ENCODE measurements around the gene KLKB1.
A peak's percentile ranks its signal among the peaks of the same experiment; 100 is the strongest.

KLKB1 gene

GRCh38 chr4:186191200-186192065 lies 35.9 kb upstream of the KLKB1 start, which contains the start of gene CYP4V2 (continued):
- no peak; the same call in 1 of the 2 replicates for TF ChIP-seq HIC1 (tag by site-specific recombination; IDR thresholded peaks at IDR 0.05)
- no peak for TF ChIP-seq ZNF416 (tag by site-specific recombination; IDR thresholded peaks at IDR 0.05)
- TF ChIP-seq FEZF1 (tag by site-specific recombination; IDR thresholded peaks at IDR 0.05): no peak
- TF ChIP-seq, protein P1, sequence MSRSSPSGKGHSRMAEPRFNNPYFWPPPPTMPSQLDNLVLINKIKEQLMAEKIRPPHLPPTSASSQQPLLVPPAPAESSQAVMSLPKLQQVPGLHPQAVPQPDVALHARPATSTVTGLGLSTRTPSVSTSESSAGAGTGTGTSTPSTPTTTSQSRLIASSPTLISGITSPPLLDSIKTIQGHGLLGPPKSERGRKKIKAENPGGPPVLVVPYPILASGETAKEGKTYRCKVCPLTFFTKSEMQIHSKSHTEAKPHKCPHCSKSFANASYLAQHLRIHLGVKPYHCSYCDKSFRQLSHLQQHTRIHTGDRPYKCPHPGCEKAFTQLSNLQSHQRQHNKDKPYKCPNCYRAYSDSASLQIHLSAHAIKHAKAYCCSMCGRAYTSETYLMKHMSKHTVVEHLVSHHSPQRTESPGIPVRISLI (tag by site-specific recombination; IDR thresholded peaks at IDR 0.05): no peak
- TF ChIP-seq BCL11A (tag by site-specific recombination; IDR thresholded peaks at IDR 0.05; ENCODE audit: low read depth): 0 out of 2 replicates have a peak, but pooled peaks have one; percentile 39
- TF ChIP-seq ZFP69B (tag by site-specific recombination; IDR thresholded peaks at IDR 0.05): no peak
- no peak for TF ChIP-seq OVOL3 (tag by site-specific recombination; IDR thresholded peaks at IDR 0.05)
- TF ChIP-seq ZNF175 (tag by site-specific recombination; IDR thresholded peaks at IDR 0.05): no peak
- TF ChIP-seq ZNF629 (tag by site-specific recombination; IDR thresholded peaks at IDR 0.05): peak; percentile 58
- TF ChIP-seq ZNF404 (tag by site-specific recombination; IDR thresholded peaks at IDR 0.05): no peak
- no peak for TF ChIP-seq ZNF558 (tag by site-specific recombination; IDR thresholded peaks at IDR 0.05)
- TF ChIP-seq ZNF121 (tag by site-specific recombination; IDR thresholded peaks at IDR 0.05): no peak
- TF ChIP-seq ZNF600 (tag by site-specific recombination; IDR thresholded peaks at IDR 0.05): peak; percentile 71
- TF ChIP-seq MEIS1 (CRISPR knock-in tag; IDR thresholded peaks at IDR 0.05; ENCODE audit: borderline replicate concordance): no peak
- no peak for TF ChIP-seq ZNF169 (tag by site-specific recombination; IDR thresholded peaks at IDR 0.05)
- no peak for TF ChIP-seq ZNF585B (tag by site-specific recombination; IDR thresholded peaks at IDR 0.05)
- TF ChIP-seq, protein P2, sequence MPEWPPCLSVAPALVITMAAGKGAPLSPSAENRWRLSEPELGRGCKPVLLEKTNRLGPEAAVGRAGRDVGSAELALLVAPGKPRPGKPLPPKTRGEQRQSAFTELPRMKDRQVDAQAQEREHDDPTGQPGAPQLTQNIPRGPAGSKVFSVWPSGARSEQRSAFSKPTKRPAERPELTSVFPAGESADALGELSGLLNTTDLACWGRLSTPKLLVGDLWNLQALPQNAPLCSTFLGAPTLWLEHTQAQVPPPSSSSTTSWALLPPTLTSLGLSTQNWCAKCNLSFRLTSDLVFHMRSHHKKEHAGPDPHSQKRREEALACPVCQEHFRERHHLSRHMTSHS (tag by site-specific recombination; IDR thresholded peaks at IDR 0.05): no peak
- TF ChIP-seq ZNF473 (tag by site-specific recombination; IDR thresholded peaks at IDR 0.05): no peak
- TF ChIP-seq ZFP41 (tag by site-specific recombination; IDR thresholded peaks at IDR 0.05; ENCODE audit: borderline replicate concordance): no peak
- no peak for TF ChIP-seq ZNF707 (tag by site-specific recombination; IDR thresholded peaks at IDR 0.05)
- TF ChIP-seq WT1 (tag by site-specific recombination; IDR thresholded peaks at IDR 0.05): no peak
- peak; percentile 58; the same call in 1 of the 2 replicates for TF ChIP-seq ZNF2 (tag by site-specific recombination; IDR thresholded peaks at IDR 0.05)
- TF ChIP-seq ZNF221 (tag by site-specific recombination; IDR thresholded peaks at IDR 0.05; ENCODE audit: borderline replicate concordance): no peak
- TF ChIP-seq ZNF621 (tag by site-specific recombination; IDR thresholded peaks at IDR 0.05): no peak
- TF ChIP-seq ZNF157 (tag by site-specific recombination; IDR thresholded peaks at IDR 0.05): no peak
- peak; percentile 60; the same call in 1 of the 2 replicates for TF ChIP-seq KLF10 (tag by site-specific recombination; IDR thresholded peaks at IDR 0.05)
- TF ChIP-seq ZNF155 (tag by site-specific recombination; IDR thresholded peaks at IDR 0.05): no peak
- no peak for TF ChIP-seq ZNF133 (tag by site-specific recombination; IDR thresholded peaks at IDR 0.05)
- TF ChIP-seq, protein P3, sequence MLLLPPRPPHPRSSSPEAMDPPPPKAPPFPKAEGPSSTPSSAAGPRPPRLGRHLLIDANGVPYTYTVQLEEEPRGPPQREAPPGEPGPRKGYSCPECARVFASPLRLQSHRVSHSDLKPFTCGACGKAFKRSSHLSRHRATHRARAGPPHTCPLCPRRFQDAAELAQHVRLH (tag by site-specific recombination; IDR thresholded peaks at IDR 0.05): no peak
- peak; percentile 67 for TF ChIP-seq KLF1 (tag by site-specific recombination; IDR thresholded peaks at IDR 0.05)
- no peak for TF ChIP-seq ZNF37A (tag by site-specific recombination; IDR thresholded peaks at IDR 0.05)
- TF ChIP-seq TRIM28 (IDR thresholded peaks at IDR 0.05; ENCODE audit: borderline replicate concordance, low read length): no peak
- TF ChIP-seq, protein P4, sequence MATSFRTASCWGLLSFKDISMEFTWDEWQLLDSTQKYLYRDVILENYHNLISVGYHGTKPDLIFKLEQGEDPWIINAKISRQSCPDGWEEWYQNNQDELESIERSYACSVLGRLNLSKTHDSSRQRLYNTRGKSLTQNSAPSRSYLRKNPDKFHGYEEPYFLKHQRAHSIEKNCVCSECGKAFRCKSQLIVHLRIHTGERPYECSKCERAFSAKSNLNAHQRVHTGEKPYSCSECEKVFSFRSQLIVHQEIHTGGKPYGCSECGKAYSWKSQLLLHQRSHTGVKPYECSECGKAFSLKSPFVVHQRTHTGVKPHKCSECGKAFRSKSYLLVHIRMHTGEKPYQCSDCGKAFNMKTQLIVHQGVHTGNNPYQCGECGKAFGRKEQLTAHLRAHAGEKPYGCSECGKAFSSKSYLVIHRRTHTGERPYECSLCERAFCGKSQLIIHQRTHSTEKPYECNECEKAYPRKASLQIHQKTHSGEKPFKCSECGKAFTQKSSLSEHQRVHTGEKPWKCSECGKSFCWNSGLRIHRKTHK (tag by site-specific recombination; IDR thresholded peaks at IDR 0.05): no peak
- TF ChIP-seq GLI4 (tag by site-specific recombination; IDR thresholded peaks at IDR 0.05): 0 out of 2 replicates have a peak, but pooled peaks have one; percentile 69
- TF ChIP-seq OSR2 (tag by site-specific recombination; IDR thresholded peaks at IDR 0.05): peak; percentile 37; the same call in 1 of the 2 replicates
- no peak for TF ChIP-seq SALL2 (tag by site-specific recombination; IDR thresholded peaks at IDR 0.05; ENCODE audit: borderline replicate concordance)
- TF ChIP-seq KLF16 (tag by site-specific recombination; IDR thresholded peaks at IDR 0.05): no peak

Measured in HEK293 (cell line).